GM18502 (cell line): Measurements from ENCODE around the gene SLC46A2.

Experiments used
- ATAC-seq: cut with Tn5 transposase; IDR thresholded peaks from one replicate; pipeline ENCODE4 v1.9.1; 2021; ENCODE audit warnings: mild to moderate bottlenecking; ENCODE audit not compliant: unreplicated experiment, poor library complexity

Gene SLC46A2

GRCh38 chr9:112833081-112833480, 57.6 kb downstream of the SLC46A2 start:
- no peak for ATAC-seq

DNA sequence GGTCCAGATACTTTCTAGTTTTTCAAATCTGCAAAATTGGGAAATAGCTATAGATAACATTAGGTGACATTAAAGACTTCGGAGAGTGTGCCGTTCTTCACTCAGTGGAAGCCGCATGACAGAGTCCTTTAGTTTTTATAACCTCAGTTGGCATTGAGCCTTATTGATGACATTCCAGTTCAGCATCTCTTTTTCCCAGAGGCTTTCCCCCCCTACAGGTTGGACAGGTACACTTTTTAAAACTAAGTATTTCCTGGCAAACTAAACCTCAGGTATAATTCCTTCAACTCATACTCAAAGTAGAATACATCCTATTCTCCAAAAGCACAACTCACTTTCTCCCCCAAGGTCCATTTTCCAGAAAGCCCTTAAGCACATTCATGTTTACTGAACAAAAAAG, 58.7 kb downstream of the SLC46A2 start:
- ATAC-seq = no peak

GRCh38 chr9:112831281-112831851, 59.3 kb downstream of the SLC46A2 start:
- no peak for ATAC-seq
